IPS-NIHi11 (cell line): Measurements from ENCODE around the gene GGT7.
"Not testable (repeated sequence)": the region's sequence is repeated elsewhere in the genome, so short reads cannot be mapped to it uniquely, and the experiment has no call there.

Experiments
- DNase-seq: peaks from one replicate; pipeline ENCODE4 v3.0.0; 2012; ENCODE audit warnings: mixed read lengths, low spot score

The GGT7 gene

DNA sequence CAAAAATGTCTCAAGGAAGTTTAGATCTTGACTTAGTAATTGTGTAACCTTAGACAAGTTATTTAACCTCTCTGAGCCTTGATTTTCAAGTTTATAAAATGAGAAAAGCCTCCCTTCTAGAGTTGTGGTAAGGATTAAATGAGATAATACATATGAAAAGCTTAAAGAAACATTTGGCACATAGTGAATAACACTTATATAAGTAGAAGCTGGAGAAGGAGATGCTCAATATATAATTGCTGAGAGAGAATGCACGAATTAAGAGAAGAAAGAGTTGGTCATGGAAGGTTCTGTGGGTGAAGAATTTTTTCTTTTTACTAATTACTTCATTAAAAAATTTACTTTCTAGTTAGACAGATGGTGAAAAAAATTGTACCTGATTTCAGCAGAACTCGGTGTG, 9.0 kb upstream of the GGT7 start:
- no peak for DNase-seq

DNA sequence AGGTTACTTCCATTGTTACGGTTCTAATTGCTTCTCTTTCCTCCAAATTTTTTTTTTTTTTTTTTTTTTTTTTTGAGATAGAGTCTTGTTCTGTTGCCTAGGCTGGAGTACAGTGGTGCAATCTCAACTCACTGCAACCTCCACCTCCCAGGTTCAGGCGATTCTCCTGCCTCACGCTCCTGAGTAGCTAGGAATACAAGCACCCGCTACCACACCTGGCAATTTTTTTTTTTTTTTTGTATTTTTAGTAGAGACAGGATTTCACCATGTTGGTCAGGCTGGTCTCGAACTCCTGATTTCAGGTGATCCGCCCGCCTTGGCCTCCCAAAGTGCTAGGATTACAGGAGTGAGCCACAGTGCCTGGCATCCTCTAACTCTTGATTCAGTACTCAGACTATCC, 8.3 kb upstream of the GGT7 start:
- not testable (repeated sequence) for DNase-seq

DNA sequence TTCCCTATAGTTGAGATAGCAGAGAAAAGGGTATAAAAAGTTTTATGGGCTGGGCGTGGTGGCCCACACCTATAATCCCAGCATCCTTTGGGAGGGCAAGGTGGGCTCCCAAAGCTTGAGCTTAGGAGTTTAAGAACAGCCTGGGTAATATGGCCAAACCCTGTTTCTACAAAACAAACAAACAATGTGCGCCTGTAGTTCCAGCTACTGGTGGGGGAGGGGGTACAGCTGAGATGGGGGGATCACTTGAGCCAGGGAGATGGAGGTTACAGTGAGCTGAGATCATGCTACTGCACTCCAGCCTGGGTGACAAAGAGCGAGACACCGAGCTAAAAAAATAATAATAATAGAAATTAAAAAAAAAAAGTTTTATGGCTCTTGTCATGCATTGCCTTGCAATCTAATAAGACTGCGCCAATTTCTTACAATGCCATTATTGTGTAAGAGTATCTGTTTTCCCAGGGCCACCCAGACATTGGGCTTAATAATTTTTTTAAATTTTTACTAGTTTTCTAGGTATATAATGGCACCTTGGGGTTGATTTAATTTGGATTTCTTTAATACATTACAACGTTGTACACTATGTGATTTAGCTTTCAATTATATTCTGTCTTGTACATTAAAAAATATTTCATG, 7.7 kb upstream of the GGT7 start:
- DNase-seq = no peak

DNA sequence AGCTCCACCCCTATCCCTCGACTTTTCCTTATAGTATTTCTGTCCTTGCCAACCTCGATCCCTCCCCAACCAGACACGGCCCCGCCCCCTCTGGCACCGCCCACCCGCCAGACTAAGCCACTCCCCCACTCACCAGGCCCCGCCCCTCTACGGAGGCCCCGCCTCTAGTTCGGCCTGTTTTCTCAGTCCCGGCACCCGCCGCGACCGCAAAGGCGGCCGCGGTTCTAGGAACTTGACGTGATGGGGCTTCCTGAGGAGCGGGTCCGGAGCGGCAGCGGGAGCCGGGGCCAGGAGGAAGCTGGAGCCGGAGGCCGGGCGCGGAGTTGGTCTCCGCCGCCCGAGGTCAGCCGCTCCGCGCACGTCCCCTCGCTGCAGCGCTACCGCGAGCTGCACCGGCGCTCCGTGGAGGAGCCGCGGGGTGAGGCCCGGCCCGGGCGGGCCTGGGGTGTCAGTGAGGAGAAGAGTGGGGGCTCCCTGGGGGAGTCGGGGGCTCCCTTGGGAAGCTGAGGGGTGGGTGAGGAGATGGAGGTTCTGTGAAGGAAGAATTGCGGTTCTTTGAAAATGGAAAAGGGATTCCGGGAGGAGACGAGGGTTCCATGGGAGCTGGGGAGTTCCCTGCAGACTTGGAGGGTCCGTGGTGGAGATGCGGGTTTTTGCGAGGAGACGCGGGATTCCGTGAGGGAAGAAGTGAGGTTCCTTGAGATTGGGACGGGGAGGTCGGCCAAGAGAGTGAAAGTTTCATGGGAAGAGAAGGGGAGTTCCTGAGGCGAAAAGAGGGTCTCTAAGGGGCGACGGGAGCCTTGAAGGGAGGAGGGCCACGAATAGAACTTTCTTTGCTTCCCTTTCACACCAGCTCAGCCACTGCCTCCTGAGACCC, 4.0 kb upstream of the GGT7 start, which contains the start of gene ACSS2:
Gene ACSS2 (plus strand): TSS at position 207 of the 877 bp plus-strand sequence. CDS start 34 bp downstream, at position 241.
- peak; percentile 91 for DNase-seq

DNA sequence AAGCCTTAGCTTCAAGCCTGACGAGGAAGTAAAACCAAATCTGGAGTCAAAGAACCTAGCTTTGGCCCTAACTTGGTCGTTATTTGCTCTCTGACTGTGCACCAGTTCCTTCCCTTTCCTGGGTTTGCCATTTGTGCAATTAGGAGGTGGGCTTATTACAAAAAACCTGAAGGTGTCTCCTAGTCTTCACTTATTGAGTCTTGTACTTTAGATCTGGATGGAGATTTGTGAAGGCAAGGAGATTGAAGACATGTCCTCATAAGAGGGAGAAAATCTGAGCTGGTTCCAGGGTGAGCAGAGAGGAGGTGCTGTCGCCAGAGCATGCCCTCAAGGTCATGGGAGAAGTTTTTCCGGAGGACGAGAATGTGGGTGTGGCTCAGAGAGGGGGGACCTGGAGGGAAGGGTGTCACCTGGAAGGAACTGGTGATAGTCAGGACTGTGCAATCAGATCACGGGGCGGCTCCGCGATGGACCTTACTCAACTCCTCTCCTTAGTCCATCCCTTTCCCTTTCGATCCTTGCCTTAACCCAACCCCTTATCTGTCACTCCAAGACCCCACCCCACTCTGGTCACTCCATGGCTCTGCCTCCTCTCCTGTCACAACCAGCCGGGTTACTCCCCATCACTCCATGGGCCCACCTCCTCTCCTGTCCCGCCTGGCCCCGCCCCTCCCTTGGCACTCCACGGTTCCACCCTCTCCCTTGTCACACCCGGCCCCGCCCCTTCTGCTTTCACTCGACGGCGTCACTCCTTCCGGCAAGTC, 3.2 kb upstream of the GGT7 start:
- no peak for DNase-seq

DNA sequence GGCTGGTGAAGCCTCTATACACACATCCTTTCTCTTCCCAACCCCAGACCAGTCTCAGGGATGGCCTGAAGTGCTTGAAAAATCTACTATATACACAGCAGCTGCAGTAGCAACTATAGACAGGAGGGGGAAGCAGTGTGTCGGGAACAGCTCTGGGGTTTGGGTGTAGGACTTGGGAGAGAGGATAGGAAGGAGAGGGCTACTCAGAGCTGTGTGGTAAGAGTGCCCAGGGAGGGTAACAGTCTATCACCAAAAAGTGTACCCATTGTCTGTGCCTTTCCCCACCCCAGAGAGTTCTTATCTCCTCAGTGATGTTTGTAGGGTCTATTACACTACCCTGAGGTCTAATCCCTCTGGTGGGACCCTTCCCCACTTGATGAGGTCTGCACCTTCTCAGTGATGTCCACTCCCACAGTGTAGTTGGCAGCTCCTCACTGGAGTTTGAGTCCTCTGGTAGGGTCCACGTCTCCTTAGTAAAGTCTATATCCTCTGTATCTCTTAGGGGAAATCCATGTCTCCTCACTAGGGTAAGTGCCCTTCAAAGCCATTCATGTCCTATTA, 1.5 kb upstream of the GGT7 start:
- peak; percentile 68 for DNase-seq

DNA sequence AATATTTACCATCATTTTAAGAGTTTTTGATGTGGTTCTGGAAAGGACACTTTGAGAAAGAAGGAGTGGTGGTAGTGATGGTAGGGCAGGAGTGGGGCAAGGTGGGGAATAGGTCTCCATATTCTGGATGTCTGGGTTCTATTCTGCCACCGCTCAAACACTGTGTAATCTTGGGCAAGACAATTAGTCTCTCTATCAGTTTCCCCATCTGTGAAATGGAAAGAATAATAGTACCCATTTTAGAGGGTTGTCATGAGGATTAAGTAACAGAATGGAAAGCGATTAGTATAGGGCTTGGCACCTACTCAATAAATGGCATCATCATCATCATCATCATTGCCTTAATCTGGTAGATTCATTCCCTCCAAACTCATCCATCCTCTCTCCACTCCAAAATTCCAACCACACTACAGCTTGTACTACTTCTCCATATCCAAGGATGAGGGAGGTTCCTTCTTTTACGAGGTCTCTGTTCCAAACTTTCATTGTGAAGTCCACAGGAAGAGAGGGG, 982 bp upstream of the GGT7 start:
- DNase-seq = no peak

DNA sequence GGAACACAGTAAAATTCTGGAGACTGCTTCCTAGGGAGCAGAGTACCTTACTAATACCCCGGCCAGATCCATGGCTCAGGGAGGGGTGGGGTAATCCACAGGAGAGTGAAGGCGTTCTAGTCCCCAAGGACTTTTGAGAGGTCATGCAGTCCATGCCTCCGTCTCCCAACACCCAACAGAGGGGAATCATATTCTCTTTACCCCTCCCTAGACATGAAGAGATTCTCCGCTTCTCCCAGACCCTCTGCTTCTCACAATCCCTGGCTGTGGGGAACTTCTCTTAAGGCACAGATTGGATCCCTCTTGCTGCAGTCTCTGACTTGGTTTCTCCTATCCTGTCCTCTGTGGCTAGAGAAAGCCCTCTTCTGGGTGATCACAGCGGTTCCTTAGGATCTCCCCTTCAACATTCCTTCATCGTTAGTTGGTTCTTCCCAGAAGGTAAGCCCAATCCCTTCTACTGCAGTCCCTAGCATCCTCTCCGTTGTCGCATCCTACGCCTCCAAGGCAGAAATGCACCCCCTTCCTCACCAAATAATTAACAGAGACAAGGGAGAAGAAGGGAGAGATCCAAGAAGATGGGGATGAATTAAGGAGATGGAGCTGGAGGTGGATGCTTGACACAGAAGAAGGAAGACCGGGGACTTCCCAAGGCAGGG, 562 bp downstream of the GGT7 start:
- DNase-seq = no peak

DNA sequence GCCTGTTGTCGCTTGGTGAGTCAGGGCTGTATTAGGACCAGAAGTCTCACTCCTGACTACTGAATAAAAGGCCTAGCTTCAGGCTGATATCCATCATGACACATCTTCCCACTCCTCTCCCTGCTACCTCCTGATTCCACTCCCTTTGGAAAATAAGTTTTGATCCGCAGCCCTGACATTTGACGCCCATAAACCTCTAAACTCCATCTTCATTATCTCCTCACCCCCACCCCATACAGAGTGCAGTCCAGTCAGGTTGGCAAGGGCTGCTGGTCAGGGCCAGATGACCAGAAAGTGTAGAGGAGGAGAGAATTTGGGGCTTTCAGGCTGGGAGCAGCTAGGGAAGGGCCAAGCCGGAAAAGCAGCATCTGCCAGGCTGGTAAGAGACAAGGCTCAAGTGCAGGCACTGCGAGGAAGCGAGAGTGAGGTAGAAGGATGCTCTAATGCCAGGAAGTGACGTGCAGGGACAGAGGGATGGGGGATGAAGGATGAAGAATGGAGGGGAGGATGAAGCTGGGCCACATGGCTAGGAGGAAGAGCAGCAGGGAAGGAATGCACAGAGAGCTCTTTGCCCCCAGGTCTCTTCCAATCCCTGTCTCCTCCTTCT, 1.2 kb downstream of the GGT7 start:
- DNase-seq = no peak

DNA sequence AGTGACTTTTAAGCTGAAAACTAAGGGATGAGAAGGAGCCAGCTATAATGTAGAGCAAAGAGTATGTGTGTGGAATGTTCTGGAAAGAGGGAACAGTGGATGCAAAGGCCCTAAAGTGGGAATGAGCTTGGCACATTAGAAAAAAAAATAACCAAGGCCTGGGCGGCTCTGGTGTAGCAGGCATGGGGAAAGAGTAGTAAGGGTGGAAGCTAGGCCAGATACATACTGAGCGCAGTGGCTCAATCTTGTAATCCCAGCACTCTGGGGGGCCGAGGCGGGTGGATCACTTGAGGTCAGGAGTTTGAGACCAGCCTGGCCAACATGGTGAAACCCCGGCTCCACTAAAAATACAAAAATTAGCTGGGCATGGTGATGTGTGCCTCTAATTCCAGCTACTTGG, 8.4 kb downstream of the GGT7 start:
- no peak for DNase-seq

DNA sequence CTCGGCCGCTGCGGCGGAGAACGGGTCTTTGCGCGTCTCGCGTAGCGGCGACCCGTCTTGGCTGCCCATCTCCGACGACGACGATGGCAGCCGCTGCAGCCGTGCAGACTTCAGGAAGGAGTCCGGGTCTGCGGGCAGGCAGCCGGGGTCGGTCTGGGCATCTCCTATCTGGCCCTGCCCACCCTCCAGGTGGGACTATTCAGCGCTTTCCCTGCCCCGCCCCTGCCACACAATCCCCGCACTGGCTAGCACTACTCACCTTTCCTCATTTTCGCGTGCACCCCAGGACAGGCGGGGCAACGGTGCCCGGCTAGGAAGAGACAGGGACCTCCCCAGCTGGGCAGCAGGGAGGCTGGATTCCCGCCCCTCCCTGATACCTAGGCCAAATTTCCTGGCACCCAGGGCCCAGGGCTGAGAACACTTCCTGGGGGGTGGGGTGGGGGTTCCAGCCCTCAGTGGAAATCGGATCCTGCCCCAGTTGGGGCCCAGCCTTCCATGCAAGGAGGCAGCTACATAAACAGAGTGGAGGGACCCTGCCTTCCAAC, 9.2 kb downstream of the GGT7 start:
- no peak for DNase-seq

DNA sequence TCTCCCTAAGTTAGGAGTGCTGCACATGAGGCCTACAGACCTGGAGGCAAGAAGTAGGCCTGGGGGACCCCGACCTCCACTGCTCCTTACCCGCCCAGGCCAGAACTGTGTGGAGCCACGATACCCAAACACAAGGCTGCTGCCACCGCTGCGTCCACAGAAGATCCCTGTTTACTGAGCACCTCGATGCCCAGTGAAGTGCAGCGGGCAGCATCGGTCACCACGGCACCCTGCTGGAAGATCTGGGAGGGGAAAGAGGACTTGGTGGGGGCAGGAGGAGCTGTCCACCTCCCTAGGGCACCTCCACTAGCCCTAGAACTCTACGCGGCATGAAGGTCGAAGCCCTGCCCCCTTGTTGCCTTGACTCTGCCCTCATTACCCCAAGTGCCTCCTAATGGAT, 9.9 kb downstream of the GGT7 start:
- no peak for DNase-seq

DNA sequence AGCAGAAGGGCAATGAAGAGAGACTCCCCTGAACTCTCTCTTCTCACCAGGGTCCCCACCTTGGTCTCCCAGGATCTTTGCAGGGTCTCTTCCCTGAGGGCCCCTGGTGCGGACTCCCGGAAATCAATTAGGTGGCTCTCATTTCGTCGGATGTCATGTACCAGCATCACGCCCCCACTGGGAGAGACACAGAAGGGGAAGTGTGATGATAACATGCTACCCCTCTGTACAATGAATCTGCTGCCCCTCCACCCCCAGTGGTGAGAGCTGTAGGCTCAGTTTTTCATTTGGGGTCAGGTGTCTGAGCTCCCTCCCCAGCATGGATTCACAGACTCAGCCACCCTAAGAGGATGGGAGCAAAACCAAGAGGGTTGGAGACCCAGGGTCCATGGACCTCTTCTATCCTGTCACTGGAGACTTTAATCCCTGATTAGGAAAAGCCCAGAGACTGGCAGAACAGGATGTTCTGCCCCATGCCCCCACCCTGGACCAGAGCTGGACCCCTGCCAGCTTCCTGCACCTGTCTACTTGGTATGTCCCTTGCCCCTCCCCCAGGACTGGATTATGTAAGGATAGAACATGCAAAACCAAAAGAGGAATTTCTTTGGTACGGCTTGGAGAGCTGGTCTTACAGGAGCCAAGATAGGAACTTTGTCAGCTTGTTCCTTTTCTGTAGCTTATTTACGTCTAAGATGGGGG, 11.1 kb downstream of the GGT7 start:
- DNase-seq = no peak

DNA sequence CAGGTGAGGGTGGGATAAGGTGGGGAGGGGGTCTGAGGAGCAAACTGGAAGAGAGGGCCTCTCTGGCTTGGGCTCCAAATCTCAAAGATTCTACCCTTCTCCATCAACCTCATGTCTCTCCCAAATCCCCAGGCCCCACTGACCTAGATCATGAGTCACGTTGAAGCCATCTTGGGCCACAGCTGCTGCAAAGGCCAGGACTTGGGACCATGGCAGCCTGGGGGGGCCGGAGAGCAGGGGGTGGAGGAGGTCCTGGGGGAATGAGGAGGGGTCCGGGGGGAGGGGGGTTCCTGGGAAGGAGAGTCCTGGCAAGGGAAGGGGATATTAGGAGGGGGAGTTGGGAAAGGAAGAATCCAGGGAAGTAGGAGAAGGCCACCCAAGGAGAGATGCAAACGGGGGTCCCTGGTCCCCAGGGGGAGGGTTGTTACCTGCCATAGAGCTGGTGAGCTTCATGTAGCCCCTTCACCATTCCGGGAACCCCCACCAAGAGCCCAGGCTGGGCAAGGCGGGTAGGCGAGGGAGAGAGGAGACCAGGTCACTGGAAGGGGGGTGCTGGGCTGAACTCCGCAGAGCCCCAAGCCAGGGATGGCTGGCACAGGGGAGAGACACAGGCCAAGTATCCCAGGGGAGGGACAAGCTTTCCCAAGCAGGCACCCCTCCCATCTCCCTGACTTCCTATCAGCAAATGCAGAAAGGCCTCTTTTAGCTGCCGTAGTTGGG, 12.7 kb downstream of the GGT7 start:
- no peak for DNase-seq

DNA sequence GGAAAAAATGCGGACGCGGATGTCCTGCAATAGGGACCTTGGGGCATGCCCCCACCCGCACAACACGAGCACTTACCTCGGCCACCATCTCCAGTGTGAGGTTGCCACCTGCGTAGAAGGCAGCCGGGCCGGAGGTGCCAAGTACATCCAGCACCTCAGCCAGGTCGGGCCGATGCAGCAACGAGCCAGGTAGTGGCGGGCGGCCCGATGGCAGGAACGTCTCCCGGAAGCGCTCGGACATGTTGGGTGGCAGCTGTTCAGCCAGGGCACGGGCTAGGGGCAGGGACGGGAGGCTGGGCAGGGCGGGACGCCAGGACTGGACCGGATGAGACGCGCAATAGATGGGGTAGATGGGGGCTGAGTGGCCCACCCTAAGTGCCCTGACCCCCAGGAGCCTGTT, 13.3 kb downstream of the GGT7 start:
- no peak for DNase-seq

DNA sequence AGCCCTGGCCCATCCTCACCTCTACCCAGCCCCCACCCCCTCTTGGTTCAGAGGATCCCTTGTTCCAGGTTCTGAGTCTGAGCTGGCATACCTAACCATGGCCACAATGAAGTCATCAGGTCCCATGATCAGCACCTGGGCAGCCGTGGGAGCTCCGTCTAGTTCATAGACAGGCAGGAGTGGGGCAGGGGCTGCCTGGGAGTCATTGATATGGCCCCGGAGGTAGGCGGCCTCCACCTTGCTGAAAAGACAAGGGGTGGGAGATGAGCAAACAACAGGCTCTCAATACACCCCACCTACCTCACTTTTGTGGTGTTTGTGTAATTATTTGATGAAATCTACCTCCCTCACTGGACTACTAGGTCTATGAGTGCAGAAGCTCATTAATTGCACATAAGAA, 20.4 kb downstream of the GGT7 start:
- no peak for DNase-seq

DNA sequence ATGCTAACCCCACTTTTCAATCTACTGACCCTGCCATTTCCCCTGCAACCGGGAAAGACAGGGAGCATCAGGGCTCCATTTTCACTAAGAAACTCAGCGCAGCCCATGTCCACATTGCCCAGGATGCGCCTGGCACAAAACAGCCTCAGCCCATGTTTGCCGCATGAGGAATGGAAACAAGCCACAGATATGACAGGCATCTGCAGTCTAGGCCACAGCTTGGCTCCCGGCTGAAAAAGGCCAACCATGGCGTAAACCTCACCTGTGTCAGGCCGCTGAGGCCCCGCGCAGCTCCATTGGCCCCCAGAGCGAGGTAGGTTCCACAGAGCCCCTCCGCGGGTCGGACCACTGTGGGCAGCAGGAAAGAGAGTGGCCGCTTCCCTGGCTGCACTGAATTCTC, 21.7 kb downstream of the GGT7 start:
- DNase-seq = no peak

DNA sequence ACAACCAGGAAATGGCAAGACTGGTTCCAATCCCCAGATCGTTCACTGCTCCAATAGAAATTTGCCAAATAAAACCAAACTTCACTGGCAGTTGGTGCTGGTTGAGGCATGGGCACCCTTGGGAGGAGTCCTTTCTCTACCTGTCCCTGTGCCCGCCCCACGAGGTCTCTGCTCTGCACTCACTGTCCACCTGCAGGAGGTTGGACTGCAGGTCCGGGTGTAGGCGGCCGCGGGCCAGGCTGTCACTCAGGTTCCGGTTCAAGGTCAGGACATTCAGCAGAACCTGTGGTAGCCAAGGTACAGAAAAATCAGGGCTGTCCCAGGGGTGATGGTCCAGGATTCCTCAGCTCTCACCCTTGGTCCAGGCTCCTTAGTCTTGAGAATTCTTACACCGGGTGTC, 22.9 kb downstream of the GGT7 start:
- DNase-seq = no peak

DNA sequence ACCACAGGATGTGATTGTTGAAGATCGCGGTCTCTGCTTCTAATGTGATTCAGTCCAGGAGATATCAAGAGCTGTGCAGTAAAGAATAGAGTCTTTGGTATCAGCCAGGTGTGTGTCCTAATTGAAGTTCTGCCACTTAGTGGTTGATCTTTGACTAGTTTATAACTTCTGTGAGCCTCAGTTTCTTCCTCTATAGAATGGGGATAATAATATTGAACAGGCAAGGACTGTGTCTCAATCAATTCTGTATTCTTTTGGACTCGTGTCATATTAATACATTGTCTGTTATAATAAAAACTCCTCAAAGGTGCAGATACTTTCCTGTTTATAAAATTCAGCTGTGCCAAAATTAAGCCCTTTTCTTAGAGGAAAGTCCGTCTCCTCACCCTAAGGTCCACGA, 24.1 kb downstream of the GGT7 start:
- no peak for DNase-seq

DNA sequence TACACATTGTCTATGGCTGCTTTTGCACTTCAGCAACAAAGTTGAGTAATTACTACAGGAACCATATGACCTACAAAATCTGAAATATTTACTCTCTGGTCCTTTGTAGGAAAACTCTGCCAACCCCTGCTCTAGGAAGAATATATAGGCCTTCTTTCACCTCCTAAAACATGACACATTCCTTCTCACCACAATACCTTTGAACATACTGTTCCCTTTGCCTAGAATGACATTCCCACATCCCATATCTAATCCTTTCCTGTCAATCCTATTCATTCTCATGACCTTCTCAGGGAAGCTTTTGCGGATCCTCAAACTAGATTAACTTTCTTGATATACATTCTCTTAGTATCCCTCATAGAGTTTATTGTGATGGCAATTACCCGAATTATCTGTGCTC, 29.2 kb downstream of the GGT7 start:
- DNase-seq = no peak
